Liver (tissue), 3 donors: Measurements from ENCODE around the gene PRG2.
"Not testable (repeated sequence)": the region's sequence is repeated elsewhere in the genome, so short reads cannot be mapped to it uniquely, and the experiment has no call there.

Experiments
- ATF3 ChIP-seq: IDR thresholded peaks from 2 replicates; pipeline ENCODE4 v1.6.1; 2016; ENCODE audit warnings: antibody characterized with exemption
- CTCF ChIP-seq: fragments of 150-350 bp; IDR thresholded peaks from 2 replicates; pipeline ENCODE4 v1.5.1; 2017; ENCODE audit warnings: improper control_type of control experiment, low read depth, low read length; ENCODE audit not compliant: missing input control
- EGR1 ChIP-seq, 2 donors: IDR thresholded peaks; 2 replicates each; pipeline ENCODE4 v1.6.1; 2016 to 2018; ENCODE audit warnings: antibody characterized with exemption in 2 of 2, low read depth in 2 of 2
- FOXA1 ChIP-seq: IDR thresholded peaks from 2 replicates; pipeline ENCODE4 v1.6.1; 2016; ENCODE audit warnings: antibody characterized with exemption
- FOXA2 ChIP-seq: IDR thresholded peaks from 2 replicates; pipeline ENCODE4 v1.6.1; 2016; ENCODE audit warnings: antibody characterized with exemption
- JUND ChIP-seq, 2 donors: IDR thresholded peaks; 2 replicates each; pipeline ENCODE4 v1.6.1; 2016; ENCODE audit warnings: antibody characterized with exemption in 2 of 2
- MAX ChIP-seq: IDR thresholded peaks from 2 replicates; pipeline ENCODE4 v1.6.1; 2016; ENCODE audit warnings: antibody characterized with exemption
- NR2F2 ChIP-seq: IDR thresholded peaks from 2 replicates; pipeline ENCODE4 v1.6.1; 2016; ENCODE audit warnings: antibody characterized with exemption
- RAD21 ChIP-seq, 2 donors: IDR thresholded peaks; 2 replicates each; pipeline ENCODE4 v1.6.1; 2016; ENCODE audit warnings: antibody characterized with exemption in 2 of 2, mild to moderate bottlenecking in 2 of 2
- RXRA ChIP-seq, 2 donors: IDR thresholded peaks; 2 replicates each; pipeline ENCODE4 v1.6.1; 2017 to 2018; ENCODE audit warnings: antibody characterized with exemption in 2 of 2, mild to moderate bottlenecking in 1 of 2
- YY1 ChIP-seq: IDR thresholded peaks from 2 replicates; pipeline ENCODE4 v1.6.1; 2016; ENCODE audit warnings: antibody characterized with exemption, mild to moderate bottlenecking
- ZBTB33 ChIP-seq: IDR thresholded peaks from 2 replicates; pipeline ENCODE4 v1.6.1; 2016; ENCODE audit warnings: antibody characterized with exemption
- donor health status: healthy.
- donor health status: healthy.

- TF ChIP-seq RAD21 (IDR thresholded peaks at IDR 0.05); FOXA2; CTCF; RXRA (IDR thresholded peaks at IDR 0.05); YY1; ATF3; JUND (IDR thresholded peaks at IDR 0.05); EGR1 (IDR thresholded peaks at IDR 0.05; ENCODE audit: low read depth in 2 of 2); MAX; NR2F2; FOXA1; ZBTB33: not testable (repeated sequence)
These were observed 12.8 kb upstream of the PRG2 start for GRCh38 chr11:57403003-57403801.
